ENCODE data around the gene WDR31. TPM values are rescaled to one million over a fixed set of nuclear protein-coding genes. Genes with fewer than 3 reads are reported as not detected.

The WDR31 gene
- total and polyA plus RNA-seq, 4 donors, result 1.8 to 7.0 (median 4.0) TPM

DNA sequence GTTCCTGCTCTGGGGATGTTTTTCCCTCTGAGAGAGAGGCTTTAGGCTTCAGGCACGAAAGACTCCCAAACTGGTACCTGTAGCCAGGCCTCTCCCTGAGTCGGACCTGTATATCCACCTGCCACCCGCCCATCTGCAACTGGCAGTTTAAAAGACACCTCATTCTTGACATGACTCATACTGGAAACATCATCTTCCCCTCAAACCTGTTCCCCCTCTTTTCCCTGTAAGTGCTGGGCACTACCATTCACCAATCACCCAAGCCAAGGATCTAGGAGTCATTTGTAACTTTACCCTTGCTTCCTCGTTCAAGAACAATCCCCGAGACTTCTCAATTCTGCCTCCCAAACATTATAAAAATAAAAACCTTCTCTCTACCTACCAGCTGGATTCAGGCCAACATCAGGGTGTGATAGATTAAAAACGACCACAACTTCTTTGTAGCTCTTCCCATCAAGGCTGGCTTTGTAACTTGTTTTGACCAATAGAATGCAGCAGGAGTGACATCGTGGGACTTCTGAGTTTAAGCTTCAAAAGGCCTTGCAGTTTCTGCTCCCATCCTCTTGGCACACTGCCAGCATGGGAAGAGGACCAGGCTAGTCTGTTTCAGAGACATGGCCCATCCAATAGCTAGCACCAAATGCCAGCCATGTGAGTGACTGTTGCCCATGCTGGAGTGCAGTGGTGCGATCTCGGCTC is 1.8 kb upstream of the WDR31 start:
- WGBS, 2 donors, result 73 to 78% methylated on average over 9 of the region's 9 CpGs
- peak in 1 of 3 donors; percentile 33 for DNase-seq
- H3K27ac ChIP-seq (ENCODE audit: low read depth in 1 of 2, low read length in 1 of 2), result no peak overlapping the region
- TF ChIP-seq, protein P1, sequence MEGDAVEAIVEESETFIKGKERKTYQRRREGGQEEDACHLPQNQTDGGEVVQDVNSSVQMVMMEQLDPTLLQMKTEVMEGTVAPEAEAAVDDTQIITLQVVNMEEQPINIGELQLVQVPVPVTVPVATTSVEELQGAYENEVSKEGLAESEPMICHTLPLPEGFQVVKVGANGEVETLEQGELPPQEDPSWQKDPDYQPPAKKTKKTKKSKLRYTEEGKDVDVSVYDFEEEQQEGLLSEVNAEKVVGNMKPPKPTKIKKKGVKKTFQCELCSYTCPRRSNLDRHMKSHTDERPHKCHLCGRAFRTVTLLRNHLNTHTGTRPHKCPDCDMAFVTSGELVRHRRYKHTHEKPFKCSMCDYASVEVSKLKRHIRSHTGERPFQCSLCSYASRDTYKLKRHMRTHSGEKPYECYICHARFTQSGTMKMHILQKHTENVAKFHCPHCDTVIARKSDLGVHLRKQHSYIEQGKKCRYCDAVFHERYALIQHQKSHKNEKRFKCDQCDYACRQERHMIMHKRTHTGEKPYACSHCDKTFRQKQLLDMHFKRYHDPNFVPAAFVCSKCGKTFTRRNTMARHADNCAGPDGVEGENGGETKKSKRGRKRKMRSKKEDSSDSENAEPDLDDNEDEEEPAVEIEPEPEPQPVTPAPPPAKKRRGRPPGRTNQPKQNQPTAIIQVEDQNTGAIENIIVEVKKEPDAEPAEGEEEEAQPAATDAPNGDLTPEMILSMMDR (IDR thresholded peaks at IDR 0.05; ENCODE audit: control extremely low read depth, extremely low read depth), result no peak
- H3K4me1 ChIP-seq (ENCODE audit: control insufficient read depth in 5 of 5, insufficient read depth in 5 of 5, low read length in 5 of 5), result peaks cover 0 to 14% (median 1%) of the 10 kb centered on the region in 5 donors
- H3K27me3 ChIP-seq (ENCODE audit: control insufficient read depth in 3 of 3, insufficient read depth in 3 of 3, low read length in 2 of 3), result no peaks in the 10 kb centered on the region
- H3K9ac ChIP-seq (ENCODE audit: insufficient read depth in 1 of 2, low read length in 2 of 2), result no peak overlapping the region
- no peaks in the 10 kb centered on the region for H3K36me3 ChIP-seq (ENCODE audit: control insufficient read depth in 4 of 4, insufficient read depth in 4 of 4, low read length in 4 of 4)
- H3K9me3 ChIP-seq (ENCODE audit: control insufficient read depth in 4 of 4, insufficient read depth in 3 of 4, low read length in 3 of 4), result no peaks in the 10 kb centered on the region
- H3K4me3 ChIP-seq, result no peak overlapping the region
- no peak for ATAC-seq (ENCODE audit: insufficient read depth, low FRiP score)

- peaks cover 0 to 9% (median 0%) of the 10 kb centered on the region in 5 donors for H3K4me1 ChIP-seq (ENCODE audit: control insufficient read depth in 5 of 5, insufficient read depth in 5 of 5, low read length in 5 of 5)
- 96 to 100% methylated on average over 2 of the region's 2 CpGs for WGBS, 2 donors
- TF ChIP-seq, protein P1 (IDR thresholded peaks at IDR 0.05; ENCODE audit: control extremely low read depth, extremely low read depth), result no peak
- no peaks in the 10 kb centered on the region for H3K9me3 ChIP-seq (ENCODE audit: control insufficient read depth in 4 of 4, insufficient read depth in 3 of 4, low read length in 3 of 4)
- H3K27me3 ChIP-seq (ENCODE audit: control insufficient read depth in 3 of 3, insufficient read depth in 3 of 3, low read length in 2 of 3), result no peaks in the 10 kb centered on the region
- no peaks in the 10 kb centered on the region for H3K36me3 ChIP-seq (ENCODE audit: control insufficient read depth in 4 of 4, insufficient read depth in 4 of 4, low read length in 4 of 4)
- DNase-seq (no peak), ATAC-seq (ENCODE audit: insufficient read depth, low FRiP score) (no peak)
- H3K4me3 ChIP-seq, result no peak overlapping the region
- H3K27ac ChIP-seq (ENCODE audit: low read depth in 1 of 2, low read length in 1 of 2), result no peak overlapping the region
- H3K9ac ChIP-seq (ENCODE audit: insufficient read depth in 1 of 2, low read length in 2 of 2), result no peak overlapping the region
These were observed 2.4 kb downstream of the WDR31 start for GRCh38 chr9:113337714-113338113.

GRCh38 chr9:113331780-113332179 is 8.3 kb downstream of the WDR31 start:
- H3K27ac ChIP-seq (ENCODE audit: low read depth in 1 of 2, low read length in 1 of 2), result no peak overlapping the region
- peaks cover 0 to 11% (median 0%) of the 10 kb centered on the region in 4 donors for H3K36me3 ChIP-seq (ENCODE audit: control insufficient read depth in 4 of 4, insufficient read depth in 4 of 4, low read length in 4 of 4)
- H3K9ac ChIP-seq (ENCODE audit: insufficient read depth in 1 of 2, low read length in 2 of 2), result no peak overlapping the region
- no peak for DNase-seq
- no peaks in the 10 kb centered on the region for H3K27me3 ChIP-seq (ENCODE audit: control insufficient read depth in 3 of 3, insufficient read depth in 3 of 3, low read length in 2 of 3)
- 74 to 85% methylated on average over 4 of the region's 4 CpGs for WGBS, 2 donors
- H3K4me1 ChIP-seq (ENCODE audit: control insufficient read depth in 5 of 5, insufficient read depth in 5 of 5, low read length in 5 of 5), result no peaks in the 10 kb centered on the region
- H3K9me3 ChIP-seq (ENCODE audit: control insufficient read depth in 4 of 4, insufficient read depth in 3 of 4, low read length in 3 of 4), result no peaks in the 10 kb centered on the region
- H3K4me3 ChIP-seq, result no peak overlapping the region
- ATAC-seq (ENCODE audit: insufficient read depth, low FRiP score), result no peak
- TF ChIP-seq, protein P1 (IDR thresholded peaks at IDR 0.05; ENCODE audit: control extremely low read depth, extremely low read depth), result no peak
